WTC11 (cell line): Measurements from ENCODE around the gene VPS4A. TPM values are rescaled to one million over a fixed set of nuclear protein-coding genes. Genes with fewer than 3 reads are reported as not detected.

ENCODE experiments used
- ATAC-seq: fragments of 200-7000 bp; cut with Tn5 transposase; 2 replicates; pipeline ENCODE4 v1.10.0; 2021; ENCODE audit warnings: mild to moderate bottlenecking, moderate library complexity
- CTCF ChIA-PET: fragments of 300-600 bp; sonication (Branson Sonifier 250); formaldehyde crosslinking; loops from one replicate; lab custom pipeline; 2021; ENCODE audit warnings: antibody characterized with exemption; lab: Charles Lee
- POLR2A ChIA-PET: fragments of 350-600 bp; sonication (Branson Sonifier 250); formaldehyde crosslinking; loops from one replicate; lab custom pipeline; 2021; ENCODE audit warnings: antibody characterized with exemption; lab: Charles Lee
- DNase-seq: peaks from one replicate; pipeline ENCODE4 v3.0.0; 2021; ENCODE audit warnings: low spot score
- H3K27ac Mint-ChIP-seq: 2 replicates; pipeline ENCODE4 v1.8.0; 2021; ENCODE audit warnings: mixed read lengths
- H3K27me3 Mint-ChIP-seq: 2 replicates; pipeline ENCODE4 v1.8.0; 2021; ENCODE audit warnings: low read depth, mild to moderate bottlenecking, moderate library complexity, mixed read lengths
- H3K36me3 Mint-ChIP-seq: 2 replicates; pipeline ENCODE4 v1.8.0; 2021; ENCODE audit warnings: mixed read lengths
- H3K4me1 Mint-ChIP-seq: 2 replicates; pipeline ENCODE4 v1.8.0; 2022; ENCODE audit warnings: mixed read lengths
- H3K4me3 Mint-ChIP-seq: 2 replicates; pipeline ENCODE4 v1.8.0; 2021; ENCODE audit warnings: mild to moderate bottlenecking, moderate library complexity, mixed read lengths
- H3K9me3 Mint-ChIP-seq: 2 replicates; pipeline ENCODE4 v1.8.0; 2021; ENCODE audit warnings: mixed read lengths
- ATF6 ChIP-seq: sonication (generic); formaldehyde crosslinking; IDR thresholded peaks from 2 replicates; pipeline ENCODE4 v1.8.1; 2023; ENCODE audit warnings: mild to moderate bottlenecking, missing genetic modification reagents
- CREM ChIP-seq: sonication (generic); formaldehyde crosslinking; IDR thresholded peaks from 2 replicates; pipeline ENCODE4 v1.8.1; 2022; ENCODE audit warnings: mild to moderate bottlenecking, missing genetic modification reagents, moderate library complexity
- E2F1 ChIP-seq: sonication (generic); formaldehyde crosslinking; IDR thresholded peaks from 2 replicates; pipeline ENCODE4 v1.8.0; 2022; ENCODE audit warnings: mild to moderate bottlenecking, missing genetic modification reagents
- ELF4 ChIP-seq: sonication (generic); formaldehyde crosslinking; IDR thresholded peaks from 2 replicates; pipeline ENCODE4 v1.8.1; 2022; ENCODE audit warnings: low read depth, mild to moderate bottlenecking, moderate library complexity, missing genetic modification reagents
- ETV6 ChIP-seq: sonication (generic); formaldehyde crosslinking; IDR thresholded peaks from 2 replicates; pipeline ENCODE4 v1.8.1; 2022; ENCODE audit warnings: mild to moderate bottlenecking, missing genetic modification reagents
- FOXJ3 ChIP-seq: sonication (generic); formaldehyde crosslinking; IDR thresholded peaks from 2 replicates; pipeline ENCODE4 v1.9.0; 2021; ENCODE audit warnings: missing genetic modification reagents, mild to moderate bottlenecking, borderline replicate concordance
- FOXP4 ChIP-seq: sonication (generic); formaldehyde crosslinking; IDR thresholded peaks from 2 replicates; pipeline ENCODE4 v1.8.0; 2022; ENCODE audit warnings: mild to moderate bottlenecking, missing genetic modification reagents
- GABPB1 ChIP-seq: sonication (generic); formaldehyde crosslinking; IDR thresholded peaks from 2 replicates; pipeline ENCODE4 v1.8.1; 2023; ENCODE audit warnings: mild to moderate bottlenecking, missing genetic modification reagents
- GTF2I ChIP-seq: fragments of 250-450 bp; sonication (Bioruptor Pico); conservative IDR thresholded peaks from 2 replicates; pipeline ENCODE4 v1.4.0; 2021; ENCODE audit warnings: mild to moderate bottlenecking
- HMGA2 ChIP-seq: fragments of 250-450 bp; sonication (Bioruptor Pico); IDR thresholded peaks from 2 replicates; pipeline ENCODE4 v1.4.0; 2021; ENCODE audit warnings: mild to moderate bottlenecking, moderate library complexity
- IRF1 ChIP-seq: sonication (generic); formaldehyde crosslinking; IDR thresholded peaks from 2 replicates; pipeline ENCODE4 v1.8.0; 2023; ENCODE audit warnings: missing genetic modification reagents
- JAZF1 ChIP-seq: fragments of 250-450 bp; sonication (Bioruptor Pico); IDR thresholded peaks from 2 replicates; pipeline ENCODE4 v1.9.0; 2021; ENCODE audit warnings: moderate library complexity, mild to moderate bottlenecking, inconsistent platforms
- NFATC4 ChIP-seq: fragments of 250-450 bp; sonication (Bioruptor Pico); IDR thresholded peaks from 2 replicates; pipeline ENCODE4 v1.9.0; 2021; ENCODE audit warnings: mild to moderate bottlenecking
- OVOL2 ChIP-seq: fragments of 250-450 bp; sonication (Bioruptor Pico); IDR thresholded peaks from 2 replicates; pipeline ENCODE4 v1.9.0; 2021; ENCODE audit warnings: mild to moderate bottlenecking, borderline replicate concordance
- RELA ChIP-seq: sonication (generic); formaldehyde crosslinking; IDR thresholded peaks from 2 replicates; pipeline ENCODE4 v1.8.1; 2022; ENCODE audit warnings: missing genetic modification reagents, mild to moderate bottlenecking, borderline replicate concordance
- SMAD3 ChIP-seq: sonication (generic); formaldehyde crosslinking; IDR thresholded peaks from 2 replicates; pipeline ENCODE4 v1.8.0; 2022; ENCODE audit warnings: missing genetic modification reagents, mild to moderate bottlenecking, borderline replicate concordance
- TEAD4 ChIP-seq: sonication (generic); formaldehyde crosslinking; IDR thresholded peaks from 2 replicates; pipeline ENCODE4 v1.8.0; 2022; ENCODE audit warnings: mild to moderate bottlenecking, missing genetic modification reagents
- ZNF317 ChIP-seq: sonication (generic); formaldehyde crosslinking; IDR thresholded peaks from 2 replicates; pipeline ENCODE4 v1.8.1; 2023; ENCODE audit warnings: low read depth, mild to moderate bottlenecking, moderate library complexity, missing genetic modification reagents, borderline replicate concordance
- total RNA-seq: library from RNA; stranded (reverse); gene quantifications from 3 replicates; pipeline ENCODE4 v1.2.3, GENCODE V29; 2021
- TF ChIP-seq, protein P1 (sequence below): sonication (generic); formaldehyde crosslinking; IDR thresholded peaks from 2 replicates; pipeline ENCODE4 v1.8.0; 2022; ENCODE audit warnings: mild to moderate bottlenecking, missing genetic modification reagents
- TF ChIP-seq, protein P2 (sequence below): sonication (generic); formaldehyde crosslinking; IDR thresholded peaks from 2 replicates; pipeline ENCODE4 v1.8.1; 2023; ENCODE audit warnings: mild to moderate bottlenecking, missing genetic modification reagents, moderate library complexity
- TF ChIP-seq, protein P3 (sequence below): fragments of 250-450 bp; sonication (Bioruptor Pico); IDR thresholded peaks from 2 replicates; pipeline ENCODE4 v1.8.0; 2021; ENCODE audit warnings: mild to moderate bottlenecking

VPS4A gene
- total RNA-seq, 1 experiment from 2014 or later: 28.3 TPM

GRCh38 chr16:69307856-69308255 lies 3.3 kb upstream of the VPS4A start:
- ATAC-seq (no peak), DNase-seq (no peak)
- ChIA-PET POLR2A (interaction anchor here (0.7 kb wide), 1 partner anchor 178 kb away, joined by 6 read pairs; no protein-coding TSS in a partner anchor), CTCF (no interaction called here)
- no peaks in the 10 kb centered on the region for H3K36me3 Mint-ChIP-seq
- no peak for TF ChIP-seq ELF4
- TF ChIP-seq IRF1: no peak
- TF ChIP-seq, protein P1, sequence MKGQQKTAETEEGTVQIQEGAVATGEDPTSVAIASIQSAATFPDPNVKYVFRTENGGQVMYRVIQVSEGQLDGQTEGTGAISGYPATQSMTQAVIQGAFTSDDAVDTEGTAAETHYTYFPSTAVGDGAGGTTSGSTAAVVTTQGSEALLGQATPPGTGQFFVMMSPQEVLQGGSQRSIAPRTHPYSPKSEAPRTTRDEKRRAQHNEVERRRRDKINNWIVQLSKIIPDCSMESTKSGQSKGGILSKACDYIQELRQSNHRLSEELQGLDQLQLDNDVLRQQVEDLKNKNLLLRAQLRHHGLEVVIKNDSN (CRISPR knock-in tag): no peak
- H3K27ac Mint-ChIP-seq: no peak overlapping the region
- peaks cover 9% of the 10 kb centered on the region for H3K4me1 Mint-ChIP-seq
- no peak overlapping the region for H3K4me3 Mint-ChIP-seq
- H3K9me3 Mint-ChIP-seq: no peaks in the 10 kb centered on the region
- no peaks in the 10 kb centered on the region for H3K27me3 Mint-ChIP-seq

- no peak overlapping the region for H3K4me3 Mint-ChIP-seq
- no peak for TF ChIP-seq CREM (CRISPR knock-in tag)
- no peak for TF ChIP-seq ETV6 (CRISPR knock-in tag)
- TF ChIP-seq FOXJ3 (CRISPR knock-in tag): no peak
- TF ChIP-seq, protein P2, sequence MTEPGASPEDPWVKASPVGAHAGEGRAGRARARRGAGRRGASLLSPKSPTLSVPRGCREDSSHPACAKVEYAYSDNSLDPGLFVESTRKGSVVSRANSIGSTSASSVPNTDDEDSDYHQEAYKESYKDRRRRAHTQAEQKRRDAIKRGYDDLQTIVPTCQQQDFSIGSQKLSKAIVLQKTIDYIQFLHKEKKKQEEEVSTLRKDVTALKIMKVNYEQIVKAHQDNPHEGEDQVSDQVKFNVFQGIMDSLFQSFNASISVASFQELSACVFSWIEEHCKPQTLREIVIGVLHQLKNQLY (CRISPR knock-in tag): no peak
- TF ChIP-seq TEAD4 (CRISPR knock-in tag): no peak
- no peak for TF ChIP-seq FOXP4 (CRISPR knock-in tag)
- no peak for TF ChIP-seq JAZF1
- no peak for TF ChIP-seq ZNF317 (CRISPR knock-in tag)
- no peak for TF ChIP-seq RELA (CRISPR knock-in tag)
- TF ChIP-seq NFATC4 (CRISPR knock-in tag): no peak
- TF ChIP-seq E2F1: no peak
- no peak for TF ChIP-seq OVOL2
- no peak for TF ChIP-seq HMGA2 (CRISPR knock-in tag)
- TF ChIP-seq SMAD3 (CRISPR knock-in tag): no peak
- no peak for TF ChIP-seq ATF6 (CRISPR knock-in tag)
- no peak for TF ChIP-seq GABPB1 (CRISPR knock-in tag)
- TF ChIP-seq GTF2I: no peak
- TF ChIP-seq, protein P3, sequence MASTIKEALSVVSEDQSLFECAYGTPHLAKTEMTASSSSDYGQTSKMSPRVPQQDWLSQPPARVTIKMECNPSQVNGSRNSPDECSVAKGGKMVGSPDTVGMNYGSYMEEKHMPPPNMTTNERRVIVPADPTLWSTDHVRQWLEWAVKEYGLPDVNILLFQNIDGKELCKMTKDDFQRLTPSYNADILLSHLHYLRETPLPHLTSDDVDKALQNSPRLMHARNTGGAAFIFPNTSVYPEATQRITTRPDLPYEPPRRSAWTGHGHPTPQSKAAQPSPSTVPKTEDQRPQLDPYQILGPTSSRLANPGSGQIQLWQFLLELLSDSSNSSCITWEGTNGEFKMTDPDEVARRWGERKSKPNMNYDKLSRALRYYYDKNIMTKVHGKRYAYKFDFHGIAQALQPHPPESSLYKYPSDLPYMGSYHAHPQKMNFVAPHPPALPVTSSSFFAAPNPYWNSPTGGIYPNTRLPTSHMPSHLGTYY: no peak
- TF ChIP-seq, all 79 proteins: peak for 0
- H3K36me3 Mint-ChIP-seq: no peaks in the 10 kb centered on the region
- H3K27me3 Mint-ChIP-seq: no peaks in the 10 kb centered on the region
- ATAC-seq (no peak), DNase-seq (no peak)
- no peaks in the 10 kb centered on the region for H3K9me3 Mint-ChIP-seq
- H3K4me1 Mint-ChIP-seq: peaks cover 9% of the 10 kb centered on the region
- ChIA-PET CTCF (no interaction called here), POLR2A (no interaction called here)
- peak overlapping the region; percentile 38 for H3K27ac Mint-ChIP-seq
These were observed 1.8 kb upstream of the VPS4A start for GRCh38 chr16:69309316-69309715.
